Activated gamma-delta T cell (primary cell): ENCODE measurements around the gene ITPRID1.

Experiments used
- DNase-seq: peaks from one replicate; lab custom pipeline; 2025; lab: John Stamatoyannopoulos, UW

Gene ITPRID1

DNA sequence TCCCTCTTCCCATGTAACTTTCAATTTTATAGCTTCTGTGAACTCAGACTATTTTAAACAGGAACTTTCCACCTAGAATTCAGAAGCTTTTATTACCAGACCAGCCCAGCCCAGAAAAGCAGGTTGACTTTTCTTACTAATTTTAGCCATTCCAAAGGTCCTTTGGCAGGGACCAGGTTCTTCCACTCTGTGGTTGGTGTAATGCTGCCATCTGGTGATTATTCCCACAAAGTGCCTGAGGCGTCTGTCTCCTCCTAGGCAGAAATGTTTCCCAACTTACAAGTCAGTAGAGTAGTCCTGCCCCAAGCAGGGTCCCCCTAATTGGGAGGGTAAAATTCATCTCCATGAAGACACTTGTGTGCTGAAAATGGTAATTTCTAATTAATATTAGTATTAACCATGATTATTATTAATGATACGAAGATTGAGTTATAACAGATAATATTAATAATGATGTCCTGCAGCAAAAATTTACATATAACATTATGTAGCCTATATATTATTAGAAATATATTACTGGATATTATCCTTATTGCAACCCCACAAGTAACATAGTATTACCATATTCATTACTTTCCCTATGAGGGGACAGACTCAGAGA lies 120.1 kb downstream of the ITPRID1 start:
- no peak for DNase-seq

DNA sequence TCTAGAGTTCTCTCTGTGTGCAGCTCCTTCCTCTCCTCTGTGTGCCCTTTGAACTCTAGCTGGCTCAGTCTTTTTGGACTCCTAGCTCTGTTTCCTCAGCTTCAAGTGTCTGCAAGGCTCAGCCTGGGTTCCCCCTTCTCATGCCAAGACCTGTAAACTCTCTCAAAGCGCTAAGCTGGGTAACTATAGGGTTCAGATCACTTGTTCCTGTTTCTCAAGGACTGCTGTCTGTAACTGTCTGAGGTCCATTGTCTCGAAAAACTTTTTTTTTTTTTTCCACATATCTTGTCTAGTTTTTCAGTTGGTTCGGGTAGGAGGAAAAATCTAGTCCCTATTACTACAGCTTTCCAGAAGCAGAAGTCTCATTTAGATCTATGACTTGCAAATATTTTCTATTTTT lies 126.5 kb downstream of the ITPRID1 start:
- DNase-seq, result no peak

DNA sequence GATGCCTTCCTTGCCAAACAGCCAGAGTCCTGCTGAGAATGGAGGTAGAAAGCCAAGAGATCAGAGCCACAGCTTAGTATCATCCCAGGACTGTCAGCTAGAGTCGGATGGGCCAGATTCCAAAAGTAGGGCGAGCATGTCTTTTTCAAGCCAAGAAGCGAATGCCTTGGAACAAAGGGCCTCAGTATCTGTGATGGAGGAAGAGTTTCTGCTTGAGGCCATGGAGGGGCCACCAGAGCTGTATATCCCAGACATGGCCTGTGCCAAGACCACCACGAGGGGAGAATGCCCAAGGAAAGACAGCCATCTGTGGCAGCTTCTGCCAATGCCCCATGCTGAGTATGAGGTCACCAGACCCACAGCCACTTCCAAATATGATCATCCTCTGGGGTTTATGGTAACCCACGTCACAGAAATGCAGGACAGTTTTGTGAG lies 128.8 kb downstream of the ITPRID1 start:
- no peak for DNase-seq

DNA sequence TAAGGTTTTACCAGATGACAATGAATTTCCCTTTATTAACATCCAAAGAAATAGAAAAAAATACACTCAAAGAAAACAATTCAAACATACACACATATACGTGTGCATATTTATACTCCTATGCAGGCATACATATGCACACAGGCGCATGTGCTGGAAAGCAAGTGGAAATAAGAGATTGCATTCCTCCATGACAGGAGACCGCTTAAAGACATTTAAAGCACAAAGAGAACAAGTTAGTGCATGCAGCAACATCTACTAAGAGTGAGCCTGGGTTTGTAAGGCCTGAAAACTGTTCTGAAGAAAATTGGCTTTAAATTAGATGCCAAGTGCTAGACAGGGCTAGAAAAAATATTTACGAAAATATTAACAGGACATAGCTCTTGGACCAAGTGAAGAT lies 133.1 kb downstream of the ITPRID1 start:
- DNase-seq, result no peak

DNA sequence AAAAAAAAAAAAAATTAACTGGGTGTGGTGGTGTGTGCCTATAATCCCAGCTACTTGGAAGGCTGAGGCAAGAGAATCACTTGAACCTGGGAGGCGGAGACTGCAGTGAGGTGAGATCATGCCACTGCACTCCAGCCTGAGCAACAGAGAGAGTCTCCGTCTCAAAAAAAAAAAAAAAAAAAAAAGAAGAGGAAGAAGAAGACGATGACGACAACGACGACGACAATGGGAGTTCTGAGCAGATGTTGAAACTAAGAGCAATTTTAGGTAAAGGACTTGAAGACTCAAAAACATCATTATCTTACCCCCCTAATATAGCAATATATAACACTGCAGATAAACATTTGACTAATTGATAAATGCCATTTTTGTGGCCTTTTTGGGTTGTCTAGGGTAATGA lies 133.6 kb downstream of the ITPRID1 start:
- no peak for DNase-seq

DNA sequence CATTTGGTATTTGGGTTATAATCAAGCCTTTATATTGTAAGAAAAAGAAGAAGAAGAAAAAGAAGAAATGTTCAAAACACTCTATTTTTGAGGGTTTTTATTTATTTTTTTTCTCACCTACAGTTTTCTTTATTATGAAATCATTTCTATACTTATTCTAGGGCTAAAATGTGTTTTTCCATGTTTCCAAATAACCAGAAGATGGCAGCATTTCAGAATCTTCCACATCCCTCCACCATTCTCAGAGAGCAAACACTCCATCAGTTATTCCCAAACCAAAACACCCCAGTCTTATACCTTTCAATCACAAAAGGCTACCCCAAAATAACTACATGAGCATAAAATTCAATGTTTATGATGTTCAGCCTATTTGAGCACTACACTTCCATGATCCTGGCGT lies 134.4 kb downstream of the ITPRID1 start:
- DNase-seq, result no peak

DNA sequence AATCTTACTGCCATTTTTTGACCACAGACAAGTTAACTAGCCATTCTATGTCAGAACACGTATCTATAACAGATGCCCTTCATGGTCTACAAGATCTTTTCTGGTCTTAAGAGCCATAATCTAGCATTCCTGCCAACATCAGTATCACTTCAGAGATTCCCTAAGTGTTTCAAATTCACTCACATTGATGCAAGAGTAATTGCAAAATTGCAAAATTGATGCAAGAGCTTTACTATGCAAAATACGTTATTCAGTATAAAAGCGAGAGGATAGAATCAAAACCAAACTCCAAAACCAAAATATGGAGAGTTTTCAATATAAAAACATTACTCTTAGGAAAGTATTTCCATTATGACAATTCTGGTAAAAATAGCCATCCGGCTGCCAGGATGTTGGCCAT lies 135.0 kb downstream of the ITPRID1 start:
- DNase-seq, result no peak

DNA sequence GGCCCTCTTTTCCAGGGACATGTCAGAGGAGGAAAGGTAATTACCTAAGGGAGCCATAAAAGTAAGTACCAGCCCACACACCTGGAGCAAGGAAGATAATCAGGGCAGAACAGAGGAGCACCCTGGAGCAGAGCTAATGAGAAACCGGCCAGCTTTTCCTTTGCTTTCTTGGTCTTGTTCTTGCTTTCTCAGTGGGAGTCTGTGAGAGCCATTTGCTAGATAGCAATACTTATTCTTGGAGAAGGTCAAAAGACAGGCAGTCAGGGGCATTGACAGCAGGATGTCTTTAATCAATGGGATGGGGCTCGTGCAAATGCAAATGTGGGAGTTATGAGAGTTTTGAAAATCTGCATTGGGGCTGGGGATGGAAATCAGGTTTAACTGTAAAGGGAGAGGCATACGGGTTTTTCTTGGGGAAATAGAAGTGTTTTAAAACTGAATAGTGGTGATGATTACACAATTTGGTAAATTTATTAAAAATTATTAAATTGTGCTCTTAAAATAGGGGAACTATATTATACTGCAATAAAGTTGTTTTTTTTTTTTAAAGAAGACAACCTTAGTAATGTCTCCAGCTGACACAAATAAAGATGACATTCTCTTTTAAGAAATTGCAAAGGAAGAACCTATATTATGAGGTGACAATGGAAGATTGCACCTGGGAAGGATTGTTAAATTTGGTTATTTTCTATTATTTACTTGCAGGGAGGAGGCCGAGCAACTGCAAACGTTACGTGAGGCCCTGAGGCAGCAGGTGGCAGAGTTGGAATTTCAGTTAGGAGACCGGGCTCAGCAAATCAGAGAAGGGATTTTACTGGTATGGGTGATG lies 137.6 kb downstream of the ITPRID1 start:
- no peak for DNase-seq

DNA sequence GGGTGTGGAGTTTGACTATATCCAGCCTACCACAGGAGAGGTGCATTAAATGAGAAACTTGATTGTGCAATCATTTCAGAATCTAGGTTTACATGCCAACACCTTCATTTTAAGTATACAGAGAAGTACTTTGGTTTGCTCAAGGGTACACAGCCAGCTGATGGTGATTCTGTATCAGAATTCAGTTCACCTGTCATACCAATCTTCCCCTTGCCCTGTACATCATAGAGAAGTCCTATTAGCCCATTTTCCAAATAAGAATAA lies 138.1 kb downstream of the ITPRID1 start:
- no peak for DNase-seq

DNA sequence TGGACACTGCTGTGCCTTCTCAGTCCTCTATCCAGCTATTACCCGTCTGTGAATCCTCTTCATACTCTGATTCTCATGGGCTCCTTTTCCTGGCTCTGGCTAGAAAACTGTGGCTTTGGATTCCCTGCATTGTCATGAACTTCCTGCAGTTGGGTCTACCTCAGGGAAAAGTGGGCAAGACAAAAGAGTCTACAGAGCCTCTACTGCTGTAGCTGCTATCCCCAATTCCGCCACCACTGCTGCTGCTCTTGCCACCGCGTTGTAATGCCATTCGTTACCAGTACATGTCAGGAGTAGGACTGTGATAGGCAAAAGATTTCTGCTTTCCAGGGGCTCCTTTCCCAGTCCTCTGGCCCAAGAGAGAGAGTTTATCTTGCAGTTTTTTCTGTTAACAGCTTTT lies 149.2 kb downstream of the ITPRID1 start:
- DNase-seq, result no peak

DNA sequence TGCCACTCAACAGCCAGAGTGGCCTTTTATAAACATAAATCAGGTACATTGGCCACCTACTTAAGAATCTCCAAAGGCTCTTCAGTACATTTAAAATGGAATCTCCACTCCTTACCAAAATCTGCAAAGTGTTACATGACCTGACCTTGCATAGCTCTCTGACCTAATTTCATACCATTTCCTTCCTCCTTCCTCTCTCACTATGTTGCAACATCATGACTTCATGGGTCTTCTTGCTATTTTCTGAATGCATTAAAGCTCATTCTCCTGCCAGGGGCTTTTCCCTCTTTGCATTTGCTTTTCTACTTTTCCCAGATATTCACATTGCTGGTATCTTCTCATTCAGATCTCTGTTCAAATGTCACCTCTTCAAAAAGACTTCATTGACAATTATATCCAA lies 151.0 kb downstream of the ITPRID1 start:
- no peak for DNase-seq

DNA sequence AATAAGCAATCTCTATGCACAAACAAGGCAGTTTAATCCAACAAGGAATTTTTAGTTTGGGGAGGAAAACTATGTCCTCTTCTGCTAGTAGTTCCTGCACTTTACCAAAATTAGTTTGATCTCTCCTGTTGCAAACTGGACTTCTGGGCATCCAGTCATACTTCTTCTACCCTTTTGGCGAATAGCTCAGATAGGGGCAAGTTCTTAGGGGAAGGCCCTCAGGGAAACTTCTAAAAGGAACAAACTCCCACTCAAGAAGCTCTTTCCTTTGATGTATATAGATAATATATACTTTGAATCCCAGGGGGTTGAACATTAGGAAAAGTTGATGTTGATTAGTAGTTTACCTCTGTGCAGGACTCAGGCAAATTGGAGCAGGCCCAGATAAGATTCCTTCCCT lies 151.7 kb downstream of the ITPRID1 start:
- no peak for DNase-seq

DNA sequence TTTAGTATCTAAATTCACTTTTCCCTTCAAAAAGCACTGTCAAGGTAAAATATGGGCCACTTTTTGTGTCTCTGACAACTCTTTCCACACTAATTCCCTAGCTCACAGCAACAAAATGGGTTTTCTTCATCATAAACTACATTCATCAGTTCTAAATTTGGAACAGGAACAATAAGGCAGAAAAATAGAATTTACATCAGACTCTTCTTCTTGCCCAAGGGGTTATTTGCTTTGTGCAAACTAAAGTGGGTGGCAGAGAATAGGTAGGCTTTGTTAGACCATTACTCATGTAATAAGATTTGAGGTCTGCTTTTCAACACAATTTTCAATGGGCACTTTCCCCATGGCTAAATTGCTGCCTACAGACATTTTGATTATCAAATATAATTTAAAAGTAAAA lies 155.6 kb downstream of the ITPRID1 start:
- DNase-seq, result no peak

DNA sequence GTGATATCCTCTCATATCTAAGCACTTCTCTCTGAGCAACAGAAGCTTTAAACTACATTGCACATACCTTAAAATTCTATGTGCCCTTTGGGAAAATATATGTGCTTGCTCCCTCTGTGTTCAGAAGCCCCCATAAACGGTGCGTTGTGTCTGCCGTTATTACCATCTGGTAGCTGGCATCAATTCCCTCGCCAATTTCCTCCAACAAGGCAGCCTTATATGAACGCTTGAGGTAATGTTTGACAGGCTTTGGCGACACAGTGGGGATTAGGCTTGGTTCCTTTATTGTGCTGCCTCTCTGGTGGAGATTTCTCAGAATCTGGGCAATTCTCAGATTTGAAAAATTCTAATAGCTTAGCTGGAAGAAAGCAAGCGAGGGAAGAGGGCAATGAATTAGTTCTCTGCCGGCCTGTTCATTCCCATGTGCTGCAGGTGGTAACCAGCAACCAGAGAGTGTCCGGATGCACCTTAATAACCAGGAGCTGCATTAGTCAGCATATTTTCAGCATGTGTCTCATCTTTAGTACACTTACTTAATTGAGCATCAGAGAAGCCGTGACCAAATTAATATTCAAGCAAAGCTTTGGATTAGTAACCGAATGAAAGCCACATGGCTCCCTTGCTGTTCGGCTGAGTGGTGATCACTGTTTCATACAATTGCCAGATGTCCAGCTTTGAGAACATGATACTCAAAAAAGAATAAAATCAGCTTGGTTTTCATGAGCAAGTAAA lies 165.8 kb downstream of the ITPRID1 start:
- DNase-seq, result no peak

DNA sequence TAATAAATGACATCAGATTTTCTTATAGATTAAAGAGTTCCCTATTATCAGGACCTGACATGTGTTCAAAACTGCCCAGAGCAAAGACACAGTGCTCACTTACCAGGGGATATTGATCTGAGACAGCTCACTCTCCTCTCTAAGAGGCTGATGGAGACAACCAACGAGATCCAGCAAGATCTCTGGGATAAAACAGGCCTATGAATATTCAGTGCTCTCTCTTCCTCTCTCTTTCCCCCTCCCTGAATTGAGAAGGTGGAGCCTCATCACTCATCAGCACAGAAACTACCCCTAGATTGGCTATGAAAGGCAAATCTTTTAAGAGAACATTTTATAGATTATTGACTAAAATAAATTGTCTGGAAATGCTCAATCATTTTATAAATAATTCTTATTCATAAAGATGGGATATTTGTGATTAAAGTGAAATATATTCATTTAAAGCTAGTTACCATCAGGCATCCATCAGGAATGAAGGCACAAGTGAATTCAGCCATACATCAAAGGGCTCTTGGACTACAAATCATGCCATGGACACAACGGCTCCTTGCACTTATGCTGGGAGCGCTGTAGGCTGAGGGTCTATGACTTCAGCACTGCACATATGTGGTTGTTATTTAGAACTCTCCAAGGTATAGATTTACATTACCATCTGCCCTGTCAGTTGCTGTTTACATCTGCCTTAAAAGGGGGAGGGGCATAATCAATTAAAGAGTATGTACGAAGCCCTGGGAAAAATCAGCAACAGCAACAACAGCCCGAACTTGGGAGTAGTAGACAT lies 169.7 kb downstream of the ITPRID1 start:
- no peak for DNase-seq

DNA sequence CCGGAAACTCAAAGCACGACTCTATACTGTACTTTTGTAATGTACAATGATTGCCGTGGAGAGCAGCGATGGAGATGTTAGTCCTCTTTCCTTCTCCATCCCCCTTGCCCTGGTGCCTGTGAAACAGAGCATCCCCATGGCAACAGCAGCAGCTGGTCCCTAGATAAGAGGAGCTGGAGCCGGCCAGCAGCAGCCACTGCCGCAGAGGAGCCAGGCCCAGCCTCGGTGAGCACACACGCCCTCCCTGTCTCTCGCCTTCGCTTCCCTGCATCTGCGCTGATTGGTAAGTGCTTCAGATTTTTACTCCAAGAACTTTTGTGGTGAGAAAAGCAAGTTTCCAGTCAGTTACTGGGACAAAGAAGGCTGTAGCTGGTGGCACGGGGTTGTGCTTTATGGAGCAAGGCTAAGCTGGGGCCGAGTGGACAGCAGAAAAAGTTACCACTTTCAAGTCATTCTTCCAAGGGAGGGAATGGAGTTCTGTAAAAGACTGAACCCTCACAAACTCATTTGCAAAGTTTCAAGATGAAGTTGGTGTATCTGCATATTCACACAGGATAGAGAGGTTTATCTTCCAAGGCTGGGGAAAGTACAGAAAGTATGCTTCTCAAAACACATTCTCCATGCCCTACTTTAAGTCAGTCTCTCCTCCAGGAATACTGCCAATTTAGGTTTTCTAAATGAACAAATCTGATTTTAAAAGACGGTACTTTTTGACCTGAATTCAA lies 173.3 kb downstream of the ITPRID1 start, which contains the start of gene PPP1R17:
Gene PPP1R17 (plus strand): TSS at position 192 of the 725 bp plus-strand sequence. CDS start 5,227 bp downstream, outside the sequence.
- DNase-seq, result no peak

DNA sequence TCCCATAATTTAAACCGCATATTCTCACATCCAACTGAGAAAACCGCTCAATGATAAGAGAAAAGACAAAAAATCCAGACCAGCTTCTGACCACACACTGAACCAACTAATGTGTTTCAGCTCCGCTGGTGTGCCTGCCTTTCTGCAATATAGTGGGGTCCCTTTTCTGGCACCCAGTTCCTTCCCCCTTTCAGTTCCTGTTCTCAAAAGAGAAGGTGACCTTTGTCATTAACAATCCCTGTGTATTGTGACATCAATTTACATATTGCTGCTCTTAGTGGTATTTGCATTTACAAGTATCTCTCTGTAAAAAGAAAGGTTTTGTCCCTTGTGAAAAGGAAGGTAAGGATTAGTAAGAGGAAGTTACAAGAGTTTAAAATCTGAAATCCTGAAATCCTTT lies 174.5 kb downstream of the ITPRID1 start:
- DNase-seq, result no peak

DNA sequence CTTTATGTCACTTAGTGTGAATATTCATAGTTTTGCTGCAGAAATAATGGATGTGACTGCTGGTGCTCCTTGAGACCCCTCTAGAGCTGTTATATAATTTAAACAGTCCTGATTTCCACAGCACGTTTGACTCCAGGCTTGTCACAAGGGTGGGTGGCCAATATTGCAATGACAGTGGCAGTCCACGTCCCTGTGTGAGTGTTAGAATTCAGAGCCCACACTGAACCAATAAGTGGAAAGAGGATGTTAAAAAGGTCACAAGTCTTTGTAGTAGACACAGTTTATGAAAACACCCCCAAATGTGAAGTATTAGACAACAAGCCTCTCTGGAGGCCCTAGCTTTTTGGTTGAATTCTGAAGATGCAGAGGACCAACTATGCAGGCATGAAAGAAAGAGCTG lies 175.1 kb downstream of the ITPRID1 start:
- DNase-seq, result no peak

DNA sequence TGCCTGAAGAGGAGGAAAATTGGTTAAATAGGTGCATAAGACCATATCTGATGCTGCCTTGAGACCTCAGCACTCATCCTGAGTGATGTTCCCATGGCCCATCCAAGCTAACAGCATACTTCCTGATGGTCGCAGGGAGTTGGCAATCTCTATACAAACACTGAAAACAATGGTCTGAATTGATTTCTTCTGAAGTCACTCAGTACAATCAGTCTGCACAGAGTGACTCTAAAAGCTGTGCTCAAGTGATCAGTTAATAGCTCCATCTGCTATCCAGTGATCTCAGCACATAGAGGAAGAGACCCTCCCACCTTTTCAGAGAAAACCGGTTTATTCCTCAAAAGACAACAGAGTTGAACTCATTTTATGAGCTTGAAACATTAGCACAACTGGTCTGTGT lies 177.0 kb downstream of the ITPRID1 start:
- no peak for DNase-seq

DNA sequence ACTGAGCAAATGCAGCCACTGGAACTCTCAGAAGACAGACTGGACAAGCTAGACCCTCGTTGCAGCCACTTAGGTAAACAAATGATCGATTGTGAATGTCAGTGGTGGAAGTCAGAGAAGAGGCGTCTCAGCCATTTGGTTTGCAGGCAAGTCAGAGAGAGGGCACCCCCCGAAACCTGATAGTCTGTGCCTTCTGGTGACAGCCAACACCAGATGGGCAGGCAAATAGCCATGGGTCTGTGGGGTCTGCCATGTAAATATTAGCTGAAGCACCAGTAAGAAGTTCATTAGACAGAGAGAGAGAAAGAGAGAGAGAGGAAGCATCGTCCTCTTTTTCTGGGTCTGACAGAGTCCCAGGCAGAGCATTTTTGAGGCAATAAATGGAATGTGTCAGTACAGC lies 178.6 kb downstream of the ITPRID1 start:
- DNase-seq, result no peak

DNA sequence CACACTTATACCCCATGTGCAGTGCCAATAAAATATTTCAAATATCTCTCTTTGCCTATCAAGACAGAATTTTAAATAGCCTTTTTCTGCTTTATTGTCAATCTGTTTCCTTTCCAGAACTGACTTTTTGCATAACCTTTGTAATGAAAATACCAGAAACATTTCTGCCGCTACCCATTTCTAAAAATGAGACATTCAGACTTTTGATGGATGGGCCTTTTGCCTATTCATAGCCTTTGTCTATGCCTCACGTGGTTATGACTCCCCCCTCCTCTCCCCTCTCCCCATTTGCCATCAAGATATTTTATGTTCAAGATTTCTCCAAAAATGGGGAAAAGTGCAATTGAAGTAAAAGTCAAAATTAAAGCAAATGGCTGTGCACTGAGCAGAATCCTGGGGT lies 179.0 kb downstream of the ITPRID1 start:
- DNase-seq, result no peak
